ENCODE measurements around the gene INHBA. TPM values are rescaled to one million over a fixed set of nuclear protein-coding genes. Genes with fewer than 3 reads are reported as not detected.

The INHBA gene
- total and polyA plus RNA-seq, 9 of the 15 experiments (the other 6 are each of a cell fraction or from before 2014, with no cell fraction given) = 0.02 to 0.04 TPM; not detected in 7

DNA sequence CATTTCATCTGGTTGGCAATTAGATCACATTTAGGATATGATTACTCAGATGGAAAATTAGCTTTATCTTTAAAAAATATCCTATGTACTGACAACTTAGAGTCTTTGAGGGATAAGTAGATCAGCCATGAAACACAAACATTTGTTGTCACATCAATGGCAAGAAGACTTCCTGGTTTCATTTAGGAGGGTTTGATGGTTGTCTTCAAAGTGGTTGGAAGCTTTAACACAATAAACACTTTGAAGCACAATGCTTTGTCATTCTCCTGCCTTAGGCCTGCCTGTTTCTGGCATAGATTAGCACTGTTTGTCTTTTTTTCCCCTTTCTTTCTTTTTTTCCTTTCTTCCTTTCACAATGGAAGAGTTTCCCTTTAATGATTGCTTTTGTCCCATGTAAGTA, 20.5 kb downstream of the INHBA start:
- Histone ChIP-seq H3K4me2 (ENCODE audit: insufficient read depth, low read length) (no peak overlapping the region), H3K4me3 (no peak overlapping the region)

More for the DNA sequence above, 20.5 kb downstream of the INHBA start:
- no peak for FAIRE-seq
- BruUV-seq (replicated peaks) = no TSS peak
- Histone ChIP-seq H4K20me1 (replicated peaks; ENCODE audit: control insufficient read depth, insufficient read depth, low read length) (no peaks in the 10 kb centered on the region), H3K9ac (ENCODE audit: insufficient read depth in 1 of 2, low read depth in 2 of 2, low read length in 2 of 2) (no peak overlapping the region), H3K9me3 (replicated peaks; ENCODE audit: control insufficient read depth, insufficient read depth, low read depth, low read length) (no peaks in the 10 kb centered on the region), H3K27ac (ENCODE audit: extremely low read depth, low read depth, low read length) (no peak overlapping the region), H3K4me1 (replicated peaks in 1 of 2; ENCODE audit: control insufficient read depth in 2 of 2, insufficient read depth in 2 of 2, low read length in 2 of 2) (no peaks in the 10 kb centered on the region), H3K36me3 (ENCODE audit: control insufficient read depth, insufficient read depth, low read length) (no peaks in the 10 kb centered on the region), H3K27me3 (ENCODE audit: control insufficient read depth in 2 of 2, insufficient read depth in 2 of 2, low read length in 2 of 2) (no peaks in the 10 kb centered on the region), H2AFZ (ENCODE audit: low read depth, low read length) (no peak overlapping the region), H3K79me2 (ENCODE audit: control insufficient read depth, insufficient read depth, low read length) (no peaks in the 10 kb centered on the region), H3K9me1 (ENCODE audit: control insufficient read depth, insufficient read depth, low read length) (no peaks in the 10 kb centered on the region)
- intact Hi-C loops (cut with micrococcal nuclease) (no loop called here), in situ Hi-C loops (cut with MboI) (no loop called here)
- no peak for ATAC-seq
- TF ChIP-seq, protein P1, sequence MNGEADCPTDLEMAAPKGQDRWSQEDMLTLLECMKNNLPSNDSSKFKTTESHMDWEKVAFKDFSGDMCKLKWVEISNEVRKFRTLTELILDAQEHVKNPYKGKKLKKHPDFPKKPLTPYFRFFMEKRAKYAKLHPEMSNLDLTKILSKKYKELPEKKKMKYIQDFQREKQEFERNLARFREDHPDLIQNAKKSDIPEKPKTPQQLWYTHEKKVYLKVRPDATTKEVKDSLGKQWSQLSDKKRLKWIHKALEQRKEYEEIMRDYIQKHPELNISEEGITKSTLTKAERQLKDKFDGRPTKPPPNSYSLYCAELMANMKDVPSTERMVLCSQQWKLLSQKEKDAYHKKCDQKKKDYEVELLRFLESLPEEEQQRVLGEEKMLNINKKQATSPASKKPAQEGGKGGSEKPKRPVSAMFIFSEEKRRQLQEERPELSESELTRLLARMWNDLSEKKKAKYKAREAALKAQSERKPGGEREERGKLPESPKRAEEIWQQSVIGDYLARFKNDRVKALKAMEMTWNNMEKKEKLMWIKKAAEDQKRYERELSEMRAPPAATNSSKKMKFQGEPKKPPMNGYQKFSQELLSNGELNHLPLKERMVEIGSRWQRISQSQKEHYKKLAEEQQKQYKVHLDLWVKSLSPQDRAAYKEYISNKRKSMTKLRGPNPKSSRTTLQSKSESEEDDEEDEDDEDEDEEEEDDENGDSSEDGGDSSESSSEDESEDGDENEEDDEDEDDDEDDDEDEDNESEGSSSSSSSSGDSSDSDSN (IDR thresholded peaks at IDR 0.05; ENCODE audit: borderline replicate concordance in 1 of 2, low read depth in 2 of 2, low read length in 2 of 2) = no peak
- TF ChIP-seq MLX (CRISPR knock-in tag; conservative IDR thresholded peaks at IDR 0.05) = no peak
- no peak for TF ChIP-seq ZNF764 (CRISPR knock-in tag; IDR thresholded peaks at IDR 0.05; ENCODE audit: low read depth)
- no peak for TF ChIP-seq ZNF280A (IDR thresholded peaks at IDR 0.05; ENCODE audit: low read depth, partially characterized antibody)
- TF ChIP-seq, protein P2, sequence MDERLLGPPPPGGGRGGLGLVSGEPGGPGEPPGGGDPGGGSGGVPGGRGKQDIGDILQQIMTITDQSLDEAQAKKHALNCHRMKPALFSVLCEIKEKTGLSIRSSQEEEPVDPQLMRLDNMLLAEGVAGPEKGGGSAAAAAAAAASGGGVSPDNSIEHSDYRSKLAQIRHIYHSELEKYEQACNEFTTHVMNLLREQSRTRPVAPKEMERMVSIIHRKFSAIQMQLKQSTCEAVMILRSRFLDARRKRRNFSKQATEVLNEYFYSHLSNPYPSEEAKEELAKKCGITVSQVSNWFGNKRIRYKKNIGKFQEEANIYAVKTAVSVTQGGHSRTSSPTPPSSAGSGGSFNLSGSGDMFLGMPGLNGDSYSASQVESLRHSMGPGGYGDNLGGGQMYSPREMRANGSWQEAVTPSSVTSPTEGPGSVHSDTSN (CRISPR knock-in tag; IDR thresholded peaks at IDR 0.05; ENCODE audit: low read depth) = no peak
- TF ChIP-seq, protein P2 (tag; conservative IDR thresholded peaks at IDR 0.05; ENCODE audit: low read depth) = no peak
- no peak for DNase-seq (ENCODE audit: extremely low read depth in 1 of 4, low spot score in 3 of 4)
- POLR2A ChIA-PET = no interaction called here
- CTCF ChIA-PET (ENCODE audit: low intra/inter-chr PET ratio) = no interaction called here
